GM12873 (cell line): Measurements from ENCODE around the gene CMTM4.

Experiments used
- TF ChIP-seq, protein P1 (sequence below): IDR thresholded peaks from 2 replicates; pipeline ENCODE4 v1.5.1; 2012; ENCODE audit warnings: low read depth, mild to moderate bottlenecking, moderate library complexity, low read length, control low read depth; ENCODE audit not compliant: insufficient read depth; ENCODE audit errors: missing control alignments

CMTM4 gene

DNA sequence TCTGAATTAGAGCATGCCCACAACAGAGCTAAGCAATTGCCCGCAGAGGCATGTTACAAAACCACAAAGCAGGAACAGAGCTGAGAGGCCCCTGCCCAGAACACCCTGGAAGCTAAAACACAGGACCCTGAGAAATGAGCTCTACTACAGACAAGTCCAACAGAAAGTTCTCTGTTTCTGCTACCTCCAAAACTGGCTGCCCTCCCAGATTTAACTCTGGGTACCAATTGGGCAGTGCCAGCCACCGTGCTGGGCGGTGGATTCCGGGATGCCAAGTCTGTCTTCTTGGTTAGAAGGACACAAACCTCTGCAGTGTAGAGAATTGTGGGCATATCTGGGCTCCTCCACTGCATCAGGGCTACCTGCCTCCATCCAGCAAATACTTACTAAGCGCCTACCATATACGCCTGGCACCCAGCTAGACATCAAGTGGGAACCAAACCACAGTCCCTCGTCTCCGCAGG is 1.0 kb downstream of the CMTM4 start:
- TF ChIP-seq, protein P1, sequence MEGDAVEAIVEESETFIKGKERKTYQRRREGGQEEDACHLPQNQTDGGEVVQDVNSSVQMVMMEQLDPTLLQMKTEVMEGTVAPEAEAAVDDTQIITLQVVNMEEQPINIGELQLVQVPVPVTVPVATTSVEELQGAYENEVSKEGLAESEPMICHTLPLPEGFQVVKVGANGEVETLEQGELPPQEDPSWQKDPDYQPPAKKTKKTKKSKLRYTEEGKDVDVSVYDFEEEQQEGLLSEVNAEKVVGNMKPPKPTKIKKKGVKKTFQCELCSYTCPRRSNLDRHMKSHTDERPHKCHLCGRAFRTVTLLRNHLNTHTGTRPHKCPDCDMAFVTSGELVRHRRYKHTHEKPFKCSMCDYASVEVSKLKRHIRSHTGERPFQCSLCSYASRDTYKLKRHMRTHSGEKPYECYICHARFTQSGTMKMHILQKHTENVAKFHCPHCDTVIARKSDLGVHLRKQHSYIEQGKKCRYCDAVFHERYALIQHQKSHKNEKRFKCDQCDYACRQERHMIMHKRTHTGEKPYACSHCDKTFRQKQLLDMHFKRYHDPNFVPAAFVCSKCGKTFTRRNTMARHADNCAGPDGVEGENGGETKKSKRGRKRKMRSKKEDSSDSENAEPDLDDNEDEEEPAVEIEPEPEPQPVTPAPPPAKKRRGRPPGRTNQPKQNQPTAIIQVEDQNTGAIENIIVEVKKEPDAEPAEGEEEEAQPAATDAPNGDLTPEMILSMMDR, result no peak

DNA sequence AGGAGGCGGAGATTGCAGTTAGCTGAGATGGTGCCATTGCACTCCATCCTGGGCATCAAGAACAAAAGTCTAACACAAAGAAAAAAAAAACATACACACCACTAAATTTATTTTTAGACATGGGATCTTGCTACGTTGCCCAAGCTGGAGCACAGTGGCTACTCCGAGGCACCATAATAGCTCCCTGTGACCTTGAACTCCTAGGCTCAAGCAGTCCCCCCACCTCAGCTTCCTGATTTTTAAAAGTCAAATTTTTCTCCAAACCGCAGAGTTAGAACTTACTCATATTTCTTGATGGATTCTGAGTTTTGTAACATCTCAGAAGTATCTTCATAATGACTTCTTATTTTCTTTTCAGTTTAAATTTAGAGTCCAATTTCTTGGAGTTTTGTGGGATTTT is 3.4 kb downstream of the CMTM4 start:
- TF ChIP-seq, protein P1, result no peak

DNA sequence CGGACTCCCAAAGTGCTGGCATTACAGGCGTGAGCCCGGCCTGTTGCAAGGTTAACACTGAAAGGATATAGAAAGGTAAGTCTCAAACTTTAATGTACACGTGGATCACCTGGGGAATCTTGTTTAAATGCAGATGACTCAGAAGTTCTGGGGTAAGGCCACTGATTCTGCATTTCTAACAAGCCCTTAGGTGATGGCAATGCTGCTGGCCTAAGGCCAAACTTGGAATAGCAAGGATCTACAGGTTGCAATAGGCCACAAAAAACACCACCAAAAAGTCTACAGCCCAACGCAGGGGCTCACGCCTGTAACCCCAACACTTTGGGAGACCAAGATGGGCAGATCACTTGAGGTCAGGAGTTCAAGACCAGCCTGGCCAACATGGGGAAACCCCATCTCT is 4.2 kb downstream of the CMTM4 start:
- TF ChIP-seq, protein P1, result no peak

DNA sequence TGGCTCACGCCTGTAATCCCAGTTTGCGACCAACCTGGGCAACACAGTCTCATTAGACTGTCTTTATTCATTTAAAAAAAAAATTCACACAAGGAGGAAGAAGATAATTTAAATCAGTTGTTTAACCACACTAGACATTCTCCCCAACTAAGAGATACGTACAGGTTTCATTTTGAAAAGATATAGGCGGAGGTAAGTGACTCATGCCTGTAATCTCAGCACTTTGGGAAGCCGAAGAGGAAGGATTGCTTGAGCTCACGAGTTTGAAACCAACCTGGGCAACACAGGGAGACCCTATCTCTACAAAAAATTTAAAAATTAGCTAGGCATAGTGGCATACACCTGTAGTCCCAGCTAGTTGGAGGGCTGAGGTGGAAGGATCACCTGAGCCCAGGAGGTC is 5.3 kb downstream of the CMTM4 start:
- TF ChIP-seq, protein P1, result no peak

DNA sequence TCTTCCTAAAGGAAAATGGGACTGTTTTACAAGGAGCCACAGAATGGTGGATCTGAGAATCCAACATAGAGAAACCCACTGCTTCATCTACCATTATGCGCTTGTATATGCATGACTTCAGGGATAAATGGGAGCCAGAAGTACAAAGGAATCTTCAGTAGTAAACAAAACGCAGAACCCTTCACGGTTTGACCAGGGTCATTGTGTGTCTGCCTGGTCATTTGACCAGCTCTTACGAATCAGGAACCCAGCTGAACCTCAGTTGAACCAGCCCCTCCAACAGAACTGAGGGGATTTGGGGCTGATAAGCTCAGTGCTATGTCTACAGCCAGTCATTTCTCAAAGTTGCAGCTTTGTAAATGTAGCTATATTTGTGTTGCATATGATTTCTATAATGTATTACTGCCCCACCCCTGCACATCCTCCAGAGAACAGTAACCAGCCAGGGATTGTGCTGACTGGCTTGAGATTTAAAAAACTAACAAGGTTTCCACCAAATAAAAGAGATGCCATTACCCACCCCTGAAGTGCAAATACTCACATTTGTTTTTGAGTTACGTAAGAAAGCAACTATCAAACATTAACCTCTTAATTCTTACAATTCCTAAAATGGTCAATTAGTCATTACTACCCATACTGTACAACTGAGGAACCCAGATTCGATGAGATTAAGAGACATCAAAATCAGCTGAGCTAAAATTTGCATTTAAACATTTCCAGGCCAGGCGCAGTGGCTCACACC is 6.3 kb downstream of the CMTM4 start:
- TF ChIP-seq, protein P1, result no peak

DNA sequence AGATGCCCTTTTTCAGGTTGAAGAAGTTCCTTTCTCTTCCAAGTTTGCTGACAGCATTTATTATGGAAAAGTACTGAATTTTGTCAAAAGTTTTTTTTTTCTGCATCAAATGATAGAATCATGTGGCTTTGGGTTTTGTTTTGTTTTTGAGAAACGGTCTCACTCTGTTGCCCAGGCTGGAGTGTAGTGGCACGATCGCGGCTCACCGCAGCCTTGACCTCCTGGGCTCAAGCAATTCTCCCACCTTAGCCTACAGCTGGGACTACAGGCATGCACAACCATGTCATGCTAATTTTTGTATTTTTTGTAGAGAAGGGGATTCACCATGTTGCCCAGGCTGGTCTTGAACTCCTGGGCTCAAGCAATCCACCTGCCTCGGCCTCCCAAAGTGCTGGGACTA is 7.3 kb downstream of the CMTM4 start:
- TF ChIP-seq, protein P1, result no peak

DNA sequence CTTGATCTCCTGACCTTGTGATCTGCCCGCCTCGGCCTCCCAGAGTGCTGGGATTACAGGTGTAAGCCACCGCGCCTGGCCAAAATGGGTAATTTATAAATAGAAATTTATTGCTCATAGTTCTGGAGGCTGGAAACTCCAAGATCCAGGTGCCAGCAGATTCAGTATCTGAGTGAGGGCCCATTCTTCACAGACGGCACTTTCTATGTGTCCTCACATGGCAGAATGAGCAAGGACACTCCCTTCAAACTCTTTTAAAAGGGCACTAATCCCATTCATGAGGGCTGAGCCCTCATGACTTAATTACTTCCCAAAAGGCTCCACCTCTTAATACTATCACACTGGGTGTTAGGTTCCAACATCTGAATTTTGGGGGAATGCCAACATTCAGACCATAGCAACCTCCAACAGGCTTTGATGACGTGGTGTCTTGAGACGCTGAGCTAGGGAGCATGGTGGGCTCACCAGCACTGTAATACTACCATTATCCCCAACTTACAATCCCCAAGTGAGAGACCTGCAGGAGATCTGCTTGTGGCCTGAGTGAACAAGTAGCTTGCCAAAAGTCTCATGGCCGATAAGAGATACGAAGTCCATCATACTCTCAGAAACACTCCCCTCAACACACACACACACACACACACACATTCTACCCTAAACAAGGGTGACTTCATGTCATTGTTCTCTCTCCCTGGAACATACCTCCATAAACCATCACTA is 8.5 kb downstream of the CMTM4 start:
- TF ChIP-seq, protein P1, result no peak
